GM18505 (cell line): ENCODE measurements around the gene GEMIN7.

ENCODE experiments used
- ATAC-seq: cut with Tn5 transposase; IDR thresholded peaks from one replicate; pipeline ENCODE4 v1.9.1; 2021; ENCODE audit not compliant: unreplicated experiment
- POLR2A ChIP-seq: IDR thresholded peaks from 4 replicates; pipeline ENCODE4 v1.6.1; 2011; ENCODE audit warnings: borderline replicate concordance; ENCODE audit not compliant: insufficient read depth, insufficient read length; ENCODE audit errors: extremely low read depth

The GEMIN7 gene

DNA sequence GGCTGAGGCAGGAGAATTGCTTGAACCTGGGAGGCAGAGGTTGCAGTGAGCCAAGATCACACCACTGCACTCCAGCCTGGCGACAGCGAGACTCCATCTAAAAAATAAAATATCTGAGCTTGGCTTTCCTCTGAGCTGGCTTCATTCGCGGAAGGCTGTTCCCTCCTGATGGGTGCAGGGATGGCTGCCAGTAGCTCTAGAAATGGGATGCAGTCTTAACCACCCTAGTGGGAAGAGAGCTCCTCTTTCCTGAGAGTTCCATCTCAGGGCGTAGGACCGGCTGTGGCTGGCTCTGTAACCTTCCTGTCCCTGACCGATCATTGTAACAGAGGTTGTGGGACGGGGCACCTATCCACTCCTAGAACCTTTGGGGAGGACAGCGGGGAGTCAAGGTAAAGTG lies 46.3 kb downstream of the GEMIN7 start:
- TF ChIP-seq POLR2A, result no peak
- no peak for ATAC-seq

DNA sequence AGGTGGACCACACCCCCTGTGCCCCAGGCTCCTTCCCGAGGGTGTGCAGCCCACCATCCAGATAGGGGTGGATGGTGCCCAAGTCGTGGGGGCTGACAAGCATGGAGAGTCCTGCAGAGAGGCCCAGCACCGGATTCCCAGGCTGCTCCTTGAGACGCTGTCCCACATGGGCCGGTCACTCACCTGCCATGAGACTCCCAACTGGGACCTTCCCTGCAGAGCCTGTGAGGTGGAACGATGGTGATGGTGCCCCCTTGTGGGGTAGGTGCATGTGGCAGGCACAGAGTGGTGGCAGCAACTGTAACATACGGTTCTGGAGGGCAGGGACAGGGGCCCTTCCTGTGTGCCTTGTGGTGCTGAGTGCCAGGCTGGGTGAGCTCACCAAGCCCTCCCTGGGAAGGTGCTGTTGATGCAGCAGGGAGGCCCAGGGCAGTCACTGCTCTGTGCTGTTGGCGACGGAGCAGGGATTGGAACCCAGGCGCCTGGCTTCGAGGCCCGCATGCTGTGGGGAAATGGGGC lies 47.0 kb downstream of the GEMIN7 start:
- no peak for ATAC-seq
- TF ChIP-seq POLR2A, result no peak

DNA sequence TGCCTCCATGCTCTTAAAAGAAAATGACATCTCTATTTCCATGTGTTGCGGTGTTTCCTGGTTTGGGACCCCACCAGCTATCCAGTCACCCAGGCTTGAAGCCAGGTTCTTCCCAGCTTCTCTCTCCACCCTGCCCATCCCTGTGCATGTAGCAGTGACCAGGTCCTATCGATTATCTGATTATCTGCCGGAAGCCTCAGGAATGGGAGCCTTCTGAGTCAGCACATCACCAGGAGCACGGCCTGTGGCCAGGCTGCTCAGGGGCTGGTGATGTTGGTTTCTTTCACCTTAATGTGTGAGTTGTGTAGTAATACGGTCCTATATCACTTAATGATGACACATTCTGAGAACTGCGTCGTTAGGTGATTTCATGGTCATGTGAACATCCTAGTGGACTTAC lies 47.6 kb downstream of the GEMIN7 start:
- TF ChIP-seq POLR2A, result no peak

DNA sequence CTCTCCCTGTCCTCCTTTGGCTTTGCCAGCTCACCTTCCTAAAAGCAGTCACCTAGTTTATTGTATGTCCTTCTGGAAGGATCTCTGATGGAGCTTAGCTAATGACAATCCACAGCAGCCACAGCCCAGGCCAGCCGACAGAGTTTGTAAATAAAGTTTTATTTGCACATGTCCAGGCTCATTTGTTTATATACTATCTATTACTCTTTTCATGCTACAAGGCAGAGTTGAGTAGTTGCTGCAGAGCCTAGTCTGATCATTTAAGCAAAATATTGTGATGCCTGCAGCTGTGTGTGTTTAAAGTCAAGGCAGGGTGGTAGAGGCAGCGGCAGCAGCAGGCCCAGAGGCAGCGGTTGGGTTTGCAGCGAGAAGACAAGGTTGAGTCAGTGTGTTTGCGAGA lies 49.1 kb downstream of the GEMIN7 start:
- no peak for ATAC-seq
- TF ChIP-seq POLR2A, result no peak

More for the DNA sequence above, 47.6 kb downstream of the GEMIN7 start:
- no peak for ATAC-seq

DNA sequence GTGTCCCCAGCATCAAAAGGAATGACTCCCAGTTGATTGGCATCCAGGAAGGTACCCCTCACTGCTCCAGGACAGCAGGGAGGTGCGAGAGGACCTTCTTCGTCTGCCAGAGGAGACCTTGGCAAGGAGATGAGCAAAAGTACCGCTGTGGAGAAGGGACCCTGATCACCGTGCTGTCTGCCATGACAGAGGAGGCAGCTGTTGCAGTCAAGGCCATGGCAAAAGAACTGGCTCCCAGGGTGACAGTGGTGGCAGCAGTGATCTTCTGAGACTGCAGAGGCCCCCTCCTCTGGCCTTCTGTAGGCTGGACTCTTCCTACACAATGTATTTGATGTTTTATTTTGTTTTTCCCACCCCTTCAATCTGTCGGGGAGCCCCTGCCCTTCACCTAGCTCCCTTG lies 49.7 kb downstream of the GEMIN7 start:
- ATAC-seq, result no peak
- TF ChIP-seq POLR2A, result no peak

DNA sequence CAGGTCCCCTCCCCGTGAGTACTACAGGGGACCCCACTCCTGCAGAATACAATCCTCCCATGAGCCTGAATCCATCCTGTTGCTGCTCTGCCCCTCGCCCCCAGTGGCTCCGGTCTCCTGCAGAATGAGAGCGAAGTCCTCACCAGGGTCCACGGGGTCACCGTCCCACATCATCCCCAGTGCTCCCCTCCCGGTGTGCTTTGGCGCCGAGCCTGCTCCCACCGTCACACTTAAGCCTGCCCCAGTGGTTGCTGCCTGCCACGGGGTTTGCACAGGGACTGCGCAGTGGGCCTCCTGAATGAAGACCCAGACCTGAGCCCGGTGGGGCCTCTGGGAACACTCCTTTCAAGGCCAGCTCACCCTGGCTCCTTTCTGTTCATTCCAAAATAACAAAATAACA lies 51.2 kb downstream of the GEMIN7 start:
- ATAC-seq, result no peak
- no peak for TF ChIP-seq POLR2A

DNA sequence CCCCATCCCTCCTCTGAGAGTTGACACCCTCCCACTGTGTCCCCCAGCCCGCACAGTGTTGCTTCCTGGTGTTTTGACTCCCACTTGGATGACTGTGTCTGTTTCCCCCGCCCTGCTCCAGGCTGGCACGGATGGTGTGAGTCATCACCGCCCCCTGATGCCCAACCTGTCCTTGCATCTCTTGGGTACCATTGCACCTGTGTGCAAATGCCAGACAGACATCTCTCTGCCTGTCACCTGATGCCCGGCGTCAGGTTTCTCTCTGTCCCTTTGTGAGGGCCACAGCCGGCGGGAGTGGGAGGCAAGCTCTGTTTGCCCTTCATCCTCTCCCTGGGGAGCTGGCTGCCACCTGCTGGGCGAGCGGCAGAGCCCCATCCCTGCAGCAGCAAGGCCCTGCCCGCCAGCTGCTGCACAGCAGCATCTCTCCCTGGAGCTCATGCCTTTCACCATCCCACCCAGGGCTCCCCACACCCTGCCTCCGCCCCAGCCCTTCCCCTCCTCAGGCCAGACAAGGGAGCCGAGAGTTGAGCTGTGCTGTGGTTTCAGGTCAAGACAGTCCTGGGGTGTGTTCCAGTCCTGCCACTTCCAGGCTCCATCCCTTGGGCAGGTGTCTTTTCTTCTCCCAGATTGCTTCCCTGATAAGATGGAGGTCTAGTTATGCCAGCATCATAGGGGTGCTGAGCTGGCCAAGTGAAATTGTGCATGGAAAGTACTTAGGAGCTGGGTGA lies 52.0 kb downstream of the GEMIN7 start:
- TF ChIP-seq POLR2A, result no peak
- no peak for ATAC-seq

DNA sequence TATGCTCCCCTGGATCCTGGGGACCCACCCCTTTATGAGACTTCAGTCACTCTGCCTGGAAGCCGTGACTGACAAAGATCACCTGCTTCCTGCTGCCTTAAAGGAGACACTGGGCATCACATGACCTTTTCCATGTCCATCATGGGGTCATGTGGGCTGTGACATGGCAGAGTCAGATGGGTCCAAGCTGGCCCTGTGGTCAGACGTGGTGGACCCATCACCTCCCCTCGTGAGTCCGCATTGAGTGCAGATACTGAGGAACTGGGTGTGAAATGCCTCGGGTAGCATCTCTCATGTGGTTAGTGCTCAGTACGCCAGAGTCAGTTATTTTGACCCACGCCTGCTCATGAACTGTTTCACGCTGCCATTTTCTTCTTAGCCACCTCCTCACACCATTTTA lies 54.6 kb downstream of the GEMIN7 start:
- no peak for TF ChIP-seq POLR2A
- ATAC-seq, result no peak

DNA sequence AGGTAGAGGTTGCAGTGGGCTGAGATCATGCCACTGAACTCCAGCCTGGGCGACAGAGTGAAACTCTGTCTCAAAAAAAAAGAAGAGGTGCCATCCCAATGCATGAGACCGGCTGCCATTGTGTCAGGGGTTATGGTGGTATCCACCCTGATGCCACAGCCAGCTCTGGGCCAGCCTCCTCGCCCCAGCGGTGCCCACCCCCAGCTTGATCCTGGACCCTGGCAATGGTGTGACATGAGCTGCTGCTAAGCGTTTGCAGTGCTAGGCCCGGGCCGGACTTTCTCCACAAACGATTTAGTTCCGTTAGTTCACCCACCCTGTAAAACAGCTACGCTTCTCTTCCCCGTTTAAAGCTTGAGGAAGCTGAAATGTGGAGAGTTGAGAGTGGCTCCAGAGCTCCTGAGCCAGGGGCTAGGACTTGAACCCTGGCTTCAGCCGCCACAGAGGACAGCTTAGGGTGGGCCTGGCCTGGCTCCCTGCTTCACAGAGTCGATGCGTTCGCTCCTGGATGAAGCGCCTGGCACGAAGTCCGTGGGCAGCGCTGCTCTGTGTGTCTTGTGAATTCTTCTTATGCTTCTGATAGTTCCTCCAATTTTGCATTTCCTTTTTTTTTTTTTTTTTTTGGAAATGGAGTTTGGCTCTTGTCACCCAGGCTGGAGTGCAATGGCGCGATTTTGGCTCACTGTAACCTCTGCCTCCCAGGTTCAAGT lies 56.3 kb downstream of the GEMIN7 start:
- no peak for ATAC-seq
- no peak for TF ChIP-seq POLR2A

DNA sequence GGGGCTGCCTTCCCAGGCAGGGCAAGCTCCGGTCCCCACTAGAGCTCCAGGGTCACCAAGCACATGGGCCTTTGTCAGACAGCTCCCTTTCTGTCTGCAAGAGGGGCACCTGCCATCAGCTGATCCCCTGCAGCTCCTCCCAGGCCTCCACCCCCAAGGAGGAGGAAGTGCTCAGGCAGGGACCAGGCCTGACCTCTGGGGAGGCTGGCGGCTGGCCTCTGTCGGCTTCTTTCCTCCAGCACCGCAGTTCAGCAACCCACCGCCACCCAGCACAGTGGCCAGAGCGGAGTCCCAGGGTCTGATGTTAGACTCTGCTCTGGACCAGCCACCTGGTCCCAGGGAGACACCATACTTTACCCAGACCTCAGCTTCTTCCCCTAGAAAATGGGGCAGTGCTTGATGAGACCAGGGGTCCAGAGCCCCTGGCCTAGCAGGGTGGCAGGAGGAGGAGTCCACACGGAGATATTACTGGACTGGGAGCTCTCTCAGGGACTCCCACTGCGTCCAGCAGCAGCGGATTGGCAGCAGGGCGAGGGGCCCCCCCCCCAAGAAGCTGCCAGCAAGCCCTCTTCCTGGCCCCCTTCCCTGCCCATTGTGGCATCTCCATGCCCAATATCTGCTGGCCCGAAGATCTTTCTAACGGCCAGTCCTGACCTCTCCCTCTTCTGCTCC lies 57.6 kb downstream of the GEMIN7 start:
- ATAC-seq, result no peak
- no peak for TF ChIP-seq POLR2A

DNA sequence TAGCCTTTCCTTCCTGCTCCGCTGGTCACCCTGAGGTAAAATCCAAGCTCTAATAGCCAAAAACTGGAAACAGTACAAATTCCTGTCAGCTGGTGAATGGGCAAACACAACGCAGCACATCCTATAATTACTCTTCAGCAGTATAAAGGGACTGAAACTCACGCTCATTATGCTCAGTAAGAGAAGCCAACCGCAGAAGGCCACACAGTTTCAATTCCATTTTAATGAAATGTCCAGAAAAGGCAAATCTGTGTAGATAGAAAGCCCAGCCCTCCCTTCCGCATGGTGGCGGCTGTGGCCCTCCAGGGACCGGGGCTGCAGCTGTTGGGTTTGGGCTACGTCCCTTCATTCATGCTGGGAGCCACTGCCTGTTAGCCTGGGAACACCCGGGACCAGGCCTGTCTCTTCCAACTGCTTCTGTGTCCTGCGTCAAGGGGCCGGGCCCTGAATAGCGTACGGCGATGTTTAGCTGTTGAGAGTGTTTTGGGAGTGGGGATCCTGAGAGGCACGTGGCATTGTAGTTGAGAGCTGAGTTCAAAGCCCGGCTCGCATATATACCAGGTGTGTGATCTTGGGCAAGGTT lies 58.2 kb downstream of the GEMIN7 start:
- ATAC-seq, result no peak
- no peak for TF ChIP-seq POLR2A

DNA sequence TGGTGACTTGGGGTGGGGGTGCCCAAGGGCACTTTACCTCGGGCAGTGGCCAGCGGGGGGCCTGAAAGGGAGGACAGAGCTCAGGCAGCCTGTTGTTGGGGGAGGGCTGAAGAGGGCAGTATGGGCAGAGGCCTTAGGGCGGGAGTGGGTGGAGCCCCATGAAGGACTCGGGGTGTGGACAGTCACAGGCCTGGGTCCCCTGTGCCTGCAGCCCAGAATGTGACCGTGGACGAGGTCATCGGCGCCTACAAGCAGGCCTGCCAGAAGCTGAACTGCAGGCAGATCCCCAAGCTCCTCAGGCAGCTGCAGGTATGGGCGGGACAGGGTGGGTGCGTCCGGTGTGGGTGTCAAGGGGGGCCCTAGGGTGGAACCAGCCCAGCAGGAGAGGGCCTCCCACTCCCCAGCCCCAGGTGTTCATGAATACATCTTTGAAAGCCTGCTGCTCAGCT lies 59.3 kb downstream of the GEMIN7 start:
- no peak for TF ChIP-seq POLR2A
- no peak for ATAC-seq
